Activated T-cell treated with anti-CD3 and anti-CD28 coated beads, Interleukin-2, amount 50 U/mL, for 24 hours (primary cell): Measurements from ENCODE around the gene LZTS2.
A peak's percentile ranks its signal among the peaks of the same experiment; 100 is the strongest.
"Not testable (repeated sequence)": the region's sequence is repeated elsewhere in the genome, so short reads cannot be mapped to it uniquely, and the experiment has no call there.

Experiments
- DNase-seq: peaks from one replicate; pipeline ENCODE4 v3.0.0-alpha.2; 2020
- H3K27ac Mint-ChIP-seq: 2 replicates; pipeline ENCODE4 v1.8.0; 2020; ENCODE audit warnings: mild to moderate bottlenecking, mixed read lengths
- H3K27me3 Mint-ChIP-seq: 2 replicates; pipeline ENCODE4 v1.8.0; 2020; ENCODE audit warnings: mixed read lengths
- H3K36me3 Mint-ChIP-seq: 2 replicates; pipeline ENCODE4 v1.8.0; 2020; ENCODE audit warnings: low read depth, mixed read lengths
- H3K4me1 Mint-ChIP-seq: 2 replicates; pipeline ENCODE4 v1.8.0; 2020; ENCODE audit warnings: low read depth, mixed read lengths
- H3K4me3 Mint-ChIP-seq: 2 replicates; pipeline ENCODE4 v1.8.0; 2020; ENCODE audit warnings: mild to moderate bottlenecking, moderate library complexity, mixed read lengths
- H3K9me3 Mint-ChIP-seq: 2 replicates; pipeline ENCODE4 v1.8.0; 2020; ENCODE audit warnings: mixed read lengths

Gene LZTS2

GRCh38 chr10:100972115-100972903, 27.3 kb upstream of the LZTS2 start:
- Mint-ChIP-seq H3K4me3 (no peak overlapping the region), H3K27ac (no peak overlapping the region), H3K27me3 (no peaks in the 10 kb centered on the region), H3K4me1 (peaks cover 21% of the 10 kb centered on the region), H3K36me3 (no peaks in the 10 kb centered on the region), H3K9me3 (no peaks in the 10 kb centered on the region)
- DNase-seq, result no peak

GRCh38 chr10:100972904-100973535, 26.6 kb upstream of the LZTS2 start:
- no peak for DNase-seq
- H3K27ac Mint-ChIP-seq, result no peak overlapping the region
- no peaks in the 10 kb centered on the region for H3K36me3 Mint-ChIP-seq
- H3K4me1 Mint-ChIP-seq, result peaks cover 21% of the 10 kb centered on the region
- H3K27me3 Mint-ChIP-seq, result no peaks in the 10 kb centered on the region
- H3K4me3 Mint-ChIP-seq, result no peak overlapping the region
- no peaks in the 10 kb centered on the region for H3K9me3 Mint-ChIP-seq

GRCh38 chr10:100975397-100975796, 24.2 kb upstream of the LZTS2 start:
- not testable (repeated sequence) for H3K27me3 Mint-ChIP-seq, DNase-seq, H3K9me3 Mint-ChIP-seq, H3K4me1 Mint-ChIP-seq, H3K4me3 Mint-ChIP-seq, H3K36me3 Mint-ChIP-seq, H3K27ac Mint-ChIP-seq

GRCh38 chr10:100976906-100977305, 22.7 kb upstream of the LZTS2 start:
- Mint-ChIP-seq H3K27ac (peak overlapping the region; percentile 0), H3K9me3 (no peaks in the 10 kb centered on the region), H3K27me3 (no peaks in the 10 kb centered on the region), H3K4me1 (peaks cover 6% of the 10 kb centered on the region), H3K36me3 (peaks cover 21% of the 10 kb centered on the region), H3K4me3 (no peak overlapping the region)
- no peak for DNase-seq

GRCh38 chr10:100977436-100977835, 22.2 kb upstream of the LZTS2 start:
- no peaks in the 10 kb centered on the region for H3K9me3 Mint-ChIP-seq
- peak overlapping the region; percentile 1 for H3K27ac Mint-ChIP-seq
- peaks cover 26% of the 10 kb centered on the region for H3K36me3 Mint-ChIP-seq
- no peak for DNase-seq
- H3K27me3 Mint-ChIP-seq, result no peaks in the 10 kb centered on the region
- H3K4me1 Mint-ChIP-seq, result peaks cover 2% of the 10 kb centered on the region
- no peak overlapping the region for H3K4me3 Mint-ChIP-seq

GRCh38 chr10:100978121-100978900, 21.3 kb upstream of the LZTS2 start:
- Mint-ChIP-seq H3K27ac (peak overlapping the region; percentile 1), H3K4me1 (no peaks in the 10 kb centered on the region), H3K36me3 (peaks cover 32% of the 10 kb centered on the region), H3K27me3 (no peaks in the 10 kb centered on the region), H3K9me3 (no peaks in the 10 kb centered on the region), H3K4me3 (no peak overlapping the region)
- DNase-seq, result no peak

- no peak overlapping the region for H3K4me3 Mint-ChIP-seq
Measured at GRCh38 chr10:100978901-100979195, 20.8 kb upstream of the LZTS2 start.

GRCh38 chr10:100979791-100980272, 19.8 kb upstream of the LZTS2 start:
- H3K36me3 Mint-ChIP-seq, result peaks cover 42% of the 10 kb centered on the region
- no peak for DNase-seq
- H3K4me3 Mint-ChIP-seq, result no peak overlapping the region
- no peaks in the 10 kb centered on the region for H3K9me3 Mint-ChIP-seq
- no peaks in the 10 kb centered on the region for H3K4me1 Mint-ChIP-seq
- H3K27ac Mint-ChIP-seq, result no peak overlapping the region
- no peaks in the 10 kb centered on the region for H3K27me3 Mint-ChIP-seq

More at GRCh38 chr10:100978901-100979195, 20.8 kb upstream of the LZTS2 start:
- Mint-ChIP-seq H3K36me3 (peaks cover 35% of the 10 kb centered on the region), H3K9me3 (no peaks in the 10 kb centered on the region), H3K27me3 (no peaks in the 10 kb centered on the region), H3K4me1 (no peaks in the 10 kb centered on the region), H3K27ac (no peak overlapping the region)
- no peak for DNase-seq

- H3K27ac Mint-ChIP-seq, result peak overlapping the region; percentile 32
Measured at GRCh38 chr10:100980311-100980710, 19.3 kb upstream of the LZTS2 start.

GRCh38 chr10:100980711-100981110, 18.9 kb upstream of the LZTS2 start:
- DNase-seq, result no peak
- Mint-ChIP-seq H3K27ac (no peak overlapping the region), H3K27me3 (no peaks in the 10 kb centered on the region)

More at GRCh38 chr10:100980311-100980710, 19.3 kb upstream of the LZTS2 start:
- H3K27me3 Mint-ChIP-seq, result no peaks in the 10 kb centered on the region
- no peaks in the 10 kb centered on the region for H3K9me3 Mint-ChIP-seq
- peaks cover 45% of the 10 kb centered on the region for H3K36me3 Mint-ChIP-seq
- no peak overlapping the region for H3K4me3 Mint-ChIP-seq
- H3K4me1 Mint-ChIP-seq, result peaks cover 2% of the 10 kb centered on the region
- no peak for DNase-seq

GRCh38 chr10:100981178-100981772, 18.3 kb upstream of the LZTS2 start:
- no peak overlapping the region for H3K27ac Mint-ChIP-seq
- peaks cover 54% of the 10 kb centered on the region for H3K36me3 Mint-ChIP-seq
- no peak for DNase-seq
- peaks cover 11% of the 10 kb centered on the region for H3K4me1 Mint-ChIP-seq
- no peaks in the 10 kb centered on the region for H3K9me3 Mint-ChIP-seq
- H3K27me3 Mint-ChIP-seq, result no peaks in the 10 kb centered on the region
- H3K4me3 Mint-ChIP-seq, result no peak overlapping the region

More at GRCh38 chr10:100980711-100981110, 18.9 kb upstream of the LZTS2 start:
- peaks cover 49% of the 10 kb centered on the region for H3K36me3 Mint-ChIP-seq
- H3K4me3 Mint-ChIP-seq, result no peak overlapping the region
- peaks cover 6% of the 10 kb centered on the region for H3K4me1 Mint-ChIP-seq
- no peaks in the 10 kb centered on the region for H3K9me3 Mint-ChIP-seq

GRCh38 chr10:100982916-100983830, 16.4 kb upstream of the LZTS2 start:
- no peak overlapping the region for H3K4me3 Mint-ChIP-seq
- DNase-seq, result peak; percentile 24
- no peak overlapping the region for H3K27ac Mint-ChIP-seq
- H3K27me3 Mint-ChIP-seq, result no peaks in the 10 kb centered on the region
- no peaks in the 10 kb centered on the region for H3K9me3 Mint-ChIP-seq
- peaks cover 26% of the 10 kb centered on the region for H3K4me1 Mint-ChIP-seq
- peaks cover 72% of the 10 kb centered on the region for H3K36me3 Mint-ChIP-seq

- DNase-seq, result peak; percentile 21
- H3K36me3 Mint-ChIP-seq, result peaks cover 77% of the 10 kb centered on the region
- no peak overlapping the region for H3K27ac Mint-ChIP-seq
- no peaks in the 10 kb centered on the region for H3K27me3 Mint-ChIP-seq
- peaks cover 29% of the 10 kb centered on the region for H3K4me1 Mint-ChIP-seq
- no peak overlapping the region for H3K4me3 Mint-ChIP-seq
- H3K9me3 Mint-ChIP-seq, result no peaks in the 10 kb centered on the region
Measured at GRCh38 chr10:100983868-100984671, 15.5 kb upstream of the LZTS2 start.
